WTC11 (cell line): ENCODE measurements around the gene DAZAP2. TPM values are rescaled to one million over a fixed set of nuclear protein-coding genes. Genes with fewer than 3 reads are reported as not detected.

ENCODE experiments used
- ATAC-seq: fragments of 200-7000 bp; cut with Tn5 transposase; 2 replicates; pipeline ENCODE4 v1.10.0; 2021; ENCODE audit warnings: mild to moderate bottlenecking, moderate library complexity
- CTCF ChIA-PET: fragments of 300-600 bp; sonication (Branson Sonifier 250); formaldehyde crosslinking; loops from one replicate; lab custom pipeline; 2021; ENCODE audit warnings: antibody characterized with exemption; lab: Charles Lee
- POLR2A ChIA-PET: fragments of 350-600 bp; sonication (Branson Sonifier 250); formaldehyde crosslinking; loops from one replicate; lab custom pipeline; 2021; ENCODE audit warnings: antibody characterized with exemption; lab: Charles Lee
- DNase-seq: peaks from one replicate; pipeline ENCODE4 v3.0.0; 2021; ENCODE audit warnings: low spot score
- H3K27ac Mint-ChIP-seq: 2 replicates; pipeline ENCODE4 v1.8.0; 2021; ENCODE audit warnings: mixed read lengths
- H3K27me3 Mint-ChIP-seq: 2 replicates; pipeline ENCODE4 v1.8.0; 2021; ENCODE audit warnings: low read depth, mild to moderate bottlenecking, moderate library complexity, mixed read lengths
- H3K36me3 Mint-ChIP-seq: 2 replicates; pipeline ENCODE4 v1.8.0; 2021; ENCODE audit warnings: mixed read lengths
- H3K4me1 Mint-ChIP-seq: 2 replicates; pipeline ENCODE4 v1.8.0; 2022; ENCODE audit warnings: mixed read lengths
- H3K4me3 Mint-ChIP-seq: 2 replicates; pipeline ENCODE4 v1.8.0; 2021; ENCODE audit warnings: mild to moderate bottlenecking, moderate library complexity, mixed read lengths
- H3K9me3 Mint-ChIP-seq: 2 replicates; pipeline ENCODE4 v1.8.0; 2021; ENCODE audit warnings: mixed read lengths
- ATF2 ChIP-seq: sonication (generic); formaldehyde crosslinking; IDR thresholded peaks from 2 replicates; pipeline ENCODE4 v1.8.1; 2022; ENCODE audit warnings: low read depth, missing genetic modification reagents, borderline replicate concordance
- CDX4 ChIP-seq: fragments of 250-450 bp; sonication (Bioruptor Pico); IDR thresholded peaks from 2 replicates; pipeline ENCODE4 v1.9.0; 2021; ENCODE audit warnings: moderate library complexity, mild to moderate bottlenecking, inconsistent platforms, borderline replicate concordance
- CREM ChIP-seq: sonication (generic); formaldehyde crosslinking; IDR thresholded peaks from 2 replicates; pipeline ENCODE4 v1.8.1; 2022; ENCODE audit warnings: mild to moderate bottlenecking, missing genetic modification reagents, moderate library complexity
- ESRRA ChIP-seq: sonication (generic); formaldehyde crosslinking; IDR thresholded peaks from 2 replicates; pipeline ENCODE4 v1.8.1; 2022; ENCODE audit warnings: mild to moderate bottlenecking, missing genetic modification reagents, borderline replicate concordance
- HMGXB4 ChIP-seq: sonication (generic); formaldehyde crosslinking; IDR thresholded peaks from 2 replicates; pipeline ENCODE4 v1.8.1; 2023; ENCODE audit warnings: mild to moderate bottlenecking, moderate library complexity, missing genetic modification reagents
- JAZF1 ChIP-seq: fragments of 250-450 bp; sonication (Bioruptor Pico); IDR thresholded peaks from 2 replicates; pipeline ENCODE4 v1.9.0; 2021; ENCODE audit warnings: moderate library complexity, mild to moderate bottlenecking, inconsistent platforms
- NFE2L1 ChIP-seq: sonication (generic); formaldehyde crosslinking; IDR thresholded peaks from 2 replicates; pipeline ENCODE4 v1.8.1; 2023; ENCODE audit warnings: missing genetic modification reagents
- NR1H2 ChIP-seq: sonication (generic); formaldehyde crosslinking; IDR thresholded peaks from 2 replicates; pipeline ENCODE4 v1.9.0; 2021; ENCODE audit warnings: mild to moderate bottlenecking, moderate library complexity, missing genetic modification reagents
- OVOL2 ChIP-seq: fragments of 250-450 bp; sonication (Bioruptor Pico); IDR thresholded peaks from 2 replicates; pipeline ENCODE4 v1.9.0; 2021; ENCODE audit warnings: mild to moderate bottlenecking, borderline replicate concordance
- SMAD3 ChIP-seq: sonication (generic); formaldehyde crosslinking; IDR thresholded peaks from 2 replicates; pipeline ENCODE4 v1.8.0; 2022; ENCODE audit warnings: missing genetic modification reagents, mild to moderate bottlenecking, borderline replicate concordance
- TP53 ChIP-seq: sonication (generic); formaldehyde crosslinking; IDR thresholded peaks from 2 replicates; pipeline ENCODE4 v1.8.1; 2023; ENCODE audit warnings: mild to moderate bottlenecking, missing genetic modification reagents
- ZNF138 ChIP-seq: sonication (generic); formaldehyde crosslinking; conservative IDR thresholded peaks from 2 replicates; pipeline ENCODE4 v1.8.1; 2022; ENCODE audit warnings: mild to moderate bottlenecking, moderate library complexity, missing genetic modification reagents
- ZNF219 ChIP-seq: sonication (generic); formaldehyde crosslinking; IDR thresholded peaks from 2 replicates; pipeline ENCODE4 v1.8.0; 2023; ENCODE audit warnings: missing genetic modification reagents, mild to moderate bottlenecking, borderline replicate concordance
- ZNF263 ChIP-seq: sonication (generic); formaldehyde crosslinking; IDR thresholded peaks from 2 replicates; pipeline ENCODE4 v1.8.1; 2022; ENCODE audit warnings: low read depth, mild to moderate bottlenecking, moderate library complexity, missing genetic modification reagents
- ZNF281 ChIP-seq: sonication (generic); formaldehyde crosslinking; IDR thresholded peaks from 2 replicates; pipeline ENCODE4 v1.8.0; 2023; ENCODE audit warnings: mild to moderate bottlenecking, missing genetic modification reagents
- ZNF532 ChIP-seq: fragments of 250-450 bp; sonication (Bioruptor Pico); IDR thresholded peaks from 2 replicates; pipeline ENCODE4 v1.9.0; 2021; ENCODE audit warnings: mild to moderate bottlenecking, borderline replicate concordance
- total RNA-seq: library from RNA; stranded (reverse); gene quantifications from 3 replicates; pipeline ENCODE4 v1.2.3, GENCODE V29; 2021

Gene DAZAP2
- total RNA-seq, 1 experiment from 2014 or later, result 35.8 TPM

GRCh38 chr12:51197736-51198567 is 40.7 kb upstream of the DAZAP2 start (continued):
- TF ChIP-seq ZNF532 (CRISPR knock-in tag) (no peak), SMAD3 (CRISPR knock-in tag) (no peak), ZNF219 (CRISPR knock-in tag) (no peak)

- DNase-seq (no peak), ATAC-seq (no peak)
- no peaks in the 10 kb centered on the region for H3K4me1 Mint-ChIP-seq
- no peaks in the 10 kb centered on the region for H3K36me3 Mint-ChIP-seq
- ChIA-PET CTCF (no interaction called here), POLR2A (no interaction called here)
- H3K27me3 Mint-ChIP-seq, result no peaks in the 10 kb centered on the region
- 0 out of 2 replicates have a peak overlapping the region, but pooled peaks have one; percentile 26 for H3K27ac Mint-ChIP-seq
- H3K9me3 Mint-ChIP-seq, result no peaks in the 10 kb centered on the region
- no peak overlapping the region for H3K4me3 Mint-ChIP-seq
- no peak for TF ChIP-seq ESRRA (CRISPR knock-in tag)
- no peak for TF ChIP-seq OVOL2 (CRISPR knock-in tag)
- TF ChIP-seq ATF2 (CRISPR knock-in tag), result no peak
- no peak for TF ChIP-seq ZNF138
- TF ChIP-seq ZNF532 (CRISPR knock-in tag), result no peak
- no peak for TF ChIP-seq ZNF263 (CRISPR knock-in tag)
- no peak for TF ChIP-seq CREM (CRISPR knock-in tag)
- no peak for TF ChIP-seq NFE2L1 (CRISPR knock-in tag)
- no peak for TF ChIP-seq CDX4 (CRISPR knock-in tag)
- no peak for TF ChIP-seq NR1H2 (CRISPR knock-in tag)
- no peak for TF ChIP-seq HMGXB4 (CRISPR knock-in tag)
- TF ChIP-seq JAZF1 (CRISPR knock-in tag), result no peak
- no peak for TF ChIP-seq ZNF281 (CRISPR knock-in tag)
- no peak for TF ChIP-seq TP53 (CRISPR knock-in tag)
Measured at GRCh38 chr12:51198568-51199365, 39.9 kb upstream of the DAZAP2 start.
